IMR-90 (cell line): ENCODE measurements around the gene TSPAN1. TPM values are rescaled to one million over a fixed set of nuclear protein-coding genes. Genes with fewer than 3 reads are reported as not detected.

Source experiments
- ATAC-seq: fragments of 200-7000 bp; cut with Tn5 transposase; 2 replicates; pipeline ENCODE4 v1.9.1; 2020; ENCODE audit warnings: low read depth, mild to moderate bottlenecking, moderate library complexity
- BruUV-seq: library from RNA; stranded (reverse); fragments of 400-500 nt; replicated peaks from 2 replicates; lab custom pipeline; 2021; lab: Mats Ljungman, UMichigan
- CTCF ChIA-PET: fragments of 300-600 bp; formaldehyde crosslinking; extraction: SDS; loops from one replicate; lab custom pipeline; 2021; ENCODE audit warnings: antibody characterized with exemption; lab: Yijun Ruan, JAX
- POLR2A ChIA-PET: fragments of 300-600 bp; sonication (Branson Sonifier 250); formaldehyde crosslinking; loops from one replicate; lab custom pipeline; 2022; ENCODE audit warnings: antibody characterized with exemption; ENCODE audit not compliant: unreplicated experiment; lab: Charles Lee
- DNase-seq: peaks from one replicate; pipeline ENCODE4 v3.0.0; 2013
- H2AFZ ChIP-seq: replicated peaks from 2 replicates; pipeline ENCODE3; 2013; ENCODE audit warnings: low read length, mild to moderate bottlenecking; ENCODE audit not compliant: poor library complexity
- H2AK5ac ChIP-seq: 2 replicates; pipeline ENCODE4 v1.6.1; 2013; ENCODE audit warnings: low read depth, low read length, inconsistent platforms
- H2AK9ac ChIP-seq: replicated peaks from 2 replicates; pipeline ENCODE3; 2013; ENCODE audit warnings: mild to moderate bottlenecking, low read depth, low read length, moderate library complexity; ENCODE audit not compliant: poor library complexity
- H2BK120ac ChIP-seq: 2 replicates; pipeline ENCODE4 v1.6.1; 2013; ENCODE audit warnings: low read depth, low read length, inconsistent platforms
- H2BK15ac ChIP-seq: 3 replicates; pipeline ENCODE4 v1.6.1; 2013; ENCODE audit warnings: low read depth, low read length, inconsistent platforms
- H2BK20ac ChIP-seq: 2 replicates; pipeline ENCODE4 v1.6.1; 2013; ENCODE audit warnings: low read depth, mild to moderate bottlenecking, inconsistent platforms, low read length, moderate library complexity
- H2BK5ac ChIP-seq: 2 replicates; pipeline ENCODE4 v1.6.1; 2013; ENCODE audit warnings: mild to moderate bottlenecking, low read depth, low read length, inconsistent platforms; ENCODE audit not compliant: poor library complexity, severe bottlenecking
- H3K14ac ChIP-seq: replicated peaks from 2 replicates; pipeline ENCODE4 v1.6.1; 2013; ENCODE audit warnings: low read depth, low read length, inconsistent platforms
- H3K18ac ChIP-seq: 2 replicates; pipeline ENCODE4 v1.6.1; 2013; ENCODE audit warnings: low read depth, low read length, control low read depth
- H3K23ac ChIP-seq: 2 replicates; pipeline ENCODE4 v1.6.1; 2013; ENCODE audit warnings: low read depth, low read length, inconsistent platforms
- H3K27ac ChIP-seq: 2 replicates; pipeline ENCODE4 v1.5.1; 2013; ENCODE audit warnings: mild to moderate bottlenecking, control low read depth, low read length; ENCODE audit not compliant: insufficient read depth
- H3K27me3 ChIP-seq: 2 replicates; pipeline ENCODE4 v1.6.1; 2013; ENCODE audit warnings: low read length; ENCODE audit not compliant: control insufficient read depth, insufficient read depth
- H3K36me3 ChIP-seq: 2 replicates; pipeline ENCODE4 v1.6.1; 2013; ENCODE audit warnings: low read length, mixed read lengths; ENCODE audit not compliant: control insufficient read depth, insufficient read depth
- H3K4ac ChIP-seq: 2 replicates; pipeline ENCODE4 v1.6.1; 2013; ENCODE audit warnings: low read depth, low read length, inconsistent platforms
- H3K4me1 ChIP-seq: 2 replicates; pipeline ENCODE4 v1.6.1; 2013; ENCODE audit warnings: low read length, mixed read lengths; ENCODE audit not compliant: control insufficient read depth, insufficient read depth
- H3K4me2 ChIP-seq: 2 replicates; pipeline ENCODE4 v1.6.1; 2013; ENCODE audit warnings: low read depth, mild to moderate bottlenecking, control low read depth, low read length, moderate library complexity
- H3K4me3 ChIP-seq: 2 replicates; pipeline ENCODE4 v1.5.1; 2013; ENCODE audit warnings: low read depth, mild to moderate bottlenecking, control low read depth, low read length, moderate library complexity; ENCODE audit not compliant: insufficient read depth
- H3K56ac ChIP-seq: 2 replicates; pipeline ENCODE4 v1.6.1; 2013; ENCODE audit warnings: low read length, inconsistent platforms; ENCODE audit not compliant: insufficient read depth; ENCODE audit errors: extremely low read depth
- H3K79me1 ChIP-seq, 2 experiments: 2 replicates each; pipeline ENCODE4 v1.6.1; 2013; ENCODE audit warnings: low read length in 2 of 2, inconsistent platforms in 1 of 2, low read depth in 1 of 2
- H3K9ac ChIP-seq: 2 replicates; pipeline ENCODE4 v1.6.1; 2013; ENCODE audit warnings: low read depth, low read length, control low read depth
- H3K9me1 ChIP-seq: 2 replicates; pipeline ENCODE4 v1.6.1; 2013; ENCODE audit warnings: low read length, inconsistent platforms; ENCODE audit not compliant: insufficient read depth
- H3K9me3 ChIP-seq: 2 replicates; pipeline ENCODE4 v1.6.1; 2013; ENCODE audit warnings: low read length; ENCODE audit not compliant: control insufficient read depth, insufficient read depth
- H4K20me1 ChIP-seq: 2 replicates; pipeline ENCODE4 v1.6.1; 2013; ENCODE audit warnings: low read length, inconsistent platforms; ENCODE audit not compliant: insufficient read depth
- H4K5ac ChIP-seq: 2 replicates; pipeline ENCODE4 v1.6.1; 2013; ENCODE audit warnings: mild to moderate bottlenecking, low read depth, low read length, control low read depth
- H4K8ac ChIP-seq, 2 experiments: 2 replicates each; pipeline ENCODE4 v1.6.1; 2013; ENCODE audit warnings: low read depth in 2 of 2, low read length in 2 of 2, control low read depth in 1 of 2, inconsistent platforms in 1 of 2
- H4K91ac ChIP-seq: 2 replicates; pipeline ENCODE4 v1.6.1; 2013; ENCODE audit warnings: low read depth, low read length, inconsistent platforms; ENCODE audit not compliant: insufficient read depth
- BHLHE40 ChIP-seq: fragments of 150-350 bp; IDR thresholded peaks from 2 replicates; pipeline ENCODE4 v1.6.1; 2016; ENCODE audit warnings: mild to moderate bottlenecking, low read depth, low read length
- CEBPB ChIP-seq: IDR thresholded peaks from 2 replicates; pipeline ENCODE4 v1.6.1; 2012; ENCODE audit warnings: low read depth, low read length, improper control_type of control experiment
- ELK1 ChIP-seq: fragments of 150-350 bp; IDR thresholded peaks from 2 replicates; pipeline ENCODE4 v1.6.1; 2016; ENCODE audit warnings: low read depth, mild to moderate bottlenecking, low read length, moderate library complexity, borderline replicate concordance
- MAFK ChIP-seq: IDR thresholded peaks from 2 replicates; pipeline ENCODE4 v1.6.1; 2012; ENCODE audit warnings: low read depth, low read length, improper control_type of control experiment
- NFE2L2 ChIP-seq: fragments of 150-350 bp; IDR thresholded peaks from 2 replicates; pipeline ENCODE4 v1.6.1; 2016; ENCODE audit warnings: low read depth, mild to moderate bottlenecking, low read length
- POLR2A ChIP-seq: IDR thresholded peaks from 2 replicates; pipeline ENCODE4 v1.6.1; 2012; ENCODE audit warnings: mild to moderate bottlenecking, low read depth, low read length
- RAD21 ChIP-seq: IDR thresholded peaks from 2 replicates; pipeline ENCODE4 v1.6.1; 2012; ENCODE audit warnings: low read length, improper control_type of control experiment
- RCOR1 ChIP-seq: IDR thresholded peaks from 2 replicates; pipeline ENCODE4 v1.6.1; 2012; ENCODE audit warnings: mild to moderate bottlenecking, low read length, improper control_type of control experiment; ENCODE audit not compliant: insufficient replicate concordance
- RFX5 ChIP-seq: IDR thresholded peaks from 2 replicates; pipeline ENCODE4 v1.8.0; 2012; ENCODE audit warnings: low read depth, mild to moderate bottlenecking, low read length, moderate library complexity
- SMC3 ChIP-seq: fragments of 150-350 bp; IDR thresholded peaks from 2 replicates; pipeline ENCODE4 v1.6.1; 2016; ENCODE audit warnings: low read depth, mild to moderate bottlenecking, antibody characterized with exemption, low read length, moderate library complexity
- WGBS, 2 experiments: methylation state at CpG; one replicate each; pipeline versions ENCODE4 v1.1.5 to v1.1.7; 2013; ENCODE audit warnings: missing lambda C conversion rate in 2 of 2; ENCODE audit not compliant: insufficient read length in 1 of 2; ENCODE audit errors: extremely low coverage in 2 of 2; 5-methylcytosine and 5-hydroxymethylcytosine counted together
- dilution Hi-C: fragments of 300-500 bp; cut with HindIII; formaldehyde crosslinking; loops from one replicate; pipeline ENCODE4 v1.14.3; 2018; ENCODE audit warnings: low sequenced_read_pairs; ENCODE audit not compliant: unreplicated experiment
- in situ Hi-C: fragments of 300-500 bp; cut with MboI; formaldehyde crosslinking; loops from 3 replicates; pipeline ENCODE4 v1.14.3; 2019; ENCODE audit warnings: low sequenced_read_pairs, inconsistent platforms, mixed read lengths
- intact Hi-C: fragments of 100-400 bp; cut with micrococcal nuclease; formaldehyde crosslinking; loops from 2 replicates; pipeline ENCODE4 v1.10.0; 2022
- polyA plus RNA-seq, 3 experiments: library from polyadenylated mRNA; depleted of rRNA; stranded (reverse); fragments of >200 nt; gene quantifications; 2 replicates each; pipeline ENCODE4 v1.2.3, GENCODE V29; 2012; ENCODE audit warnings: low replicate concordance in 1 of 3
- total RNA-seq: library from RNA; depleted of rRNA; stranded (reverse); fragments of >200 nt; gene quantifications from 2 replicates; pipeline ENCODE4 v1.2.3, GENCODE V29; 2012
- TF ChIP-seq, protein P1 (sequence below): fragments of 150-350 bp; IDR thresholded peaks from 2 replicates; pipeline ENCODE4 v1.6.1; 2017; ENCODE audit warnings: mild to moderate bottlenecking, antibody characterized with exemption, low read length, low read depth

Gene TSPAN1
- total and polyA plus RNA-seq, 2 of the 4 experiments (the other 2 are of a cell fraction) = 0.18 to 0.82 TPM

DNA sequence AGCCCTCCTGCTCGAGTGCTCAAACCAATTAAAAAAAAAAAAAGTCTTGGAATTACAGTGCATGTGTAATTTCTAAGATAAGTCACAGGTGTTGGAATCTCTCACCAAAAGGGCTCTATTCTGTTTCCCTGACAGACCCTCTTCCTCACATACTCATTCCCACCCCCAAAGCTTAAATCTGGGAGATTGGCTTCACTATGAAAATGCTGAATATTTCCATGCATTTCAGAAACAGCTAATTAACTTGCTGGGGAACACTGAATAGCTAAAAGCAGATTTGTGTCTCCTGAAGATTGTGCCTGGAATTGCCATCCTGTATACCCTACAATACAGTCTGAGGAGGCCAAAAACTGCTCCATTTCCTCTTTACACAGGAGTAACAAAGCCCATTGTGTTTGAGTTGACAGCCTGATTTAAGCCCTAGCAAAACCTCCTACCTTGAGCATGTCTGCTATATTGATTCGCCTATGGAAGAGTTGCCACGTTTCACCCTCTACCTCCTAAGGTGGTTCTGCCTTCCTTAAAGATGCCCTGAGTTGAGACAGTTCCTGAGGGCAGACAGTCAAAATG lies 41.0 kb upstream of the TSPAN1 start:
- POLR2A ChIA-PET = no interaction called here
- H3K9ac ChIP-seq = no peak overlapping the region
- intact Hi-C loops = no loop called here

More for the DNA sequence above, 41.0 kb upstream of the TSPAN1 start:
- peak overlapping the region; percentile 56; the same call in 1 of the 2 replicates for H3K4me3 ChIP-seq
- dilution Hi-C loops (no loop called here), in situ Hi-C loops (no loop called here)
- peak overlapping the region in 1 of 2 experiments; percentile 56; a peak in 2 of 4 replicates for H4K8ac ChIP-seq
- H3K79me1 ChIP-seq = peaks cover 0 to 10% of the 10 kb centered on the region in 2 experiments; a peak in 1 of 4 replicates
- peak overlapping the region; percentile 88 for H2AK9ac ChIP-seq
- no peak overlapping the region for H2BK20ac ChIP-seq
- no peak overlapping the region; the same call in 1 of the 2 replicates for H2BK120ac ChIP-seq
- peak overlapping the region; percentile 93 for H3K4ac ChIP-seq
- no peak overlapping the region; the same call in 1 of the 2 replicates for H4K5ac ChIP-seq
- H3K27me3 ChIP-seq = no peaks in the 10 kb centered on the region
- H4K20me1 ChIP-seq = peaks cover 3% of the 10 kb centered on the region; the same call in 1 of the 2 replicates
- ATAC-seq (no peak), DNase-seq (no peak)
- H2BK5ac ChIP-seq = no peak overlapping the region
- CTCF ChIA-PET = no interaction called here
- peak overlapping the region; percentile 71; the same call in 1 of the 3 replicates for H2BK15ac ChIP-seq
- no peak overlapping the region for H3K18ac ChIP-seq
- peak overlapping the region; percentile 74; the same call in 1 of the 2 replicates for H4K91ac ChIP-seq
- H3K9me3 ChIP-seq = no peaks in the 10 kb centered on the region
- H3K9me1 ChIP-seq = 0 out of 2 replicates have a peak, but pooled peaks cover 4% of the 10 kb centered on the region
- no peak overlapping the region for H3K27ac ChIP-seq
- H3K36me3 ChIP-seq = no peaks in the 10 kb centered on the region
- TF ChIP-seq RAD21 (no peak), CEBPB (no peak), NFE2L2 (no peak), POLR2A (no peak), ELK1 (no peak), RCOR1 (no peak), SMC3 (no peak), BHLHE40 (no peak), RFX5 (no peak), MAFK (no peak)
- TF ChIP-seq, protein P1, sequence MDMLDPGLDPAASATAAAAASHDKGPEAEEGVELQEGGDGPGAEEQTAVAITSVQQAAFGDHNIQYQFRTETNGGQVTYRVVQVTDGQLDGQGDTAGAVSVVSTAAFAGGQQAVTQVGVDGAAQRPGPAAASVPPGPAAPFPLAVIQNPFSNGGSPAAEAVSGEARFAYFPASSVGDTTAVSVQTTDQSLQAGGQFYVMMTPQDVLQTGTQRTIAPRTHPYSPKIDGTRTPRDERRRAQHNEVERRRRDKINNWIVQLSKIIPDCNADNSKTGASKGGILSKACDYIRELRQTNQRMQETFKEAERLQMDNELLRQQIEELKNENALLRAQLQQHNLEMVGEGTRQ = no peak
- WGBS, 2 experiments = 82% methylated on average over 2 of the region's 3 CpGs; no CpG with 5 or more reads in 1 of the 2 experiments
- H3K23ac ChIP-seq = peak overlapping the region; percentile 77; the same call in 1 of the 2 replicates
- BruUV-seq = no TSS peak
- peak overlapping the region; percentile 78; the same call in 1 of the 2 replicates for H3K14ac ChIP-seq
- H3K4me1 ChIP-seq = peaks cover 8% of the 10 kb centered on the region
- peak overlapping the region; percentile 93 for H2AFZ ChIP-seq
- H2AK5ac ChIP-seq = peak overlapping the region; percentile 31
- no peak overlapping the region for H3K56ac ChIP-seq
- H3K4me2 ChIP-seq = peak overlapping the region; percentile 85
